SK-N-MC (cell line): ENCODE data around the gene TYK2.

Source experiments
- EZH2 ChIP-seq: fragments of 200-600 bp; sonication (generic); IDR thresholded peaks from one replicate; pipeline ENCODE4 v1.6.1; 2017; ENCODE audit warnings: antibody characterized with exemption
- POLR2AphosphoS5 ChIP-seq: IDR thresholded peaks from 2 replicates; pipeline ENCODE4 v1.6.1; 2012; ENCODE audit warnings: mild to moderate bottlenecking, low read depth, low read length, borderline replicate concordance

GRCh38 chr19:10392120-10392519, 11.7 kb upstream of the TYK2 start:
- TF ChIP-seq EZH2 (no peak), POLR2AphosphoS5 (no peak)
